GM21423 (cell line): ENCODE data around the gene PRAMEF5.
"Not testable (repeated sequence)": the region's sequence is repeated elsewhere in the genome, so short reads cannot be mapped to it uniquely, and the experiment has no call there.

ENCODE experiments used
- ATAC-seq: cut with Tn5 transposase; IDR thresholded peaks from one replicate; pipeline ENCODE4 v1.9.1; 2021; ENCODE audit warnings: mild to moderate bottlenecking, moderate library complexity; ENCODE audit not compliant: unreplicated experiment

PRAMEF5 gene

DNA sequence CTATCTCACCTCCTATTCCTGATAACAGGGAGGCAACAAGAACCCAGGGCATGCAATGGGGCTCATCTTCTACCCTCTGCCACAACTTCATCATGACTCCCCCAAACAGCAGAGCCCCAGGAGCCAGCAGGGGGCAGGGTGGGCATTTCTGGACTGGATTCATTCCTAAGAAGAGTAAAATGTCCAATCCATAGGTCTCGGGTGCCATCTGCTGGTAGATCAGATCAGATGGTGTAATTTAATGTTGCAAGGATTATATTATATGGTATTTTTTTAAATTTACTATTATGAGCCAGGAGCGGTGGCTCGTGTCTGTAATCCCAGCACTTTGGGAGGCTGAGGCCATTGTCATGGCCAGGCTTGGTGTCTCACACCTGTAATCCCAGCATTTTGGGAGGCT, 11.1 kb downstream of the PRAMEF5 start:
- ATAC-seq = not testable (repeated sequence)

- ATAC-seq = not testable (repeated sequence)
These were observed 23.0 kb downstream of the PRAMEF5 start for GRCh38 chr1:13277016-13277415.

DNA sequence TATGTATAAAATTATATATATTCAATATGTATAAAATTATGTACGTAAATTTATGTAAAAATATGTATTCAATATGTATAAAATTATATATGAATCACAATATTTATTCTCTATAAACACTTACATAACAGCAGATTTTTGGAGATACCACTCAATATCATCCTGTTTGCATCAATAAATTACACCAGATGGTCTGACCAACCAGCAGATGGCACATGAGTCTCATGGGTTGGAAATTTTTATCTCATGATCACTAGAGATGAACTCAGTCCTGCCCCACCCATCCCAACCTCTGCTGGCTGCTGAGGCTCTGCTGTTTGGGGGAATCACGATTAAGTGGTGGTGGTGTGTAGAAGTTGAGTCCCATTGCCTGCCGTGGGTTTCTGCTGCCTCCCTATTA, 25.6 kb downstream of the PRAMEF5 start:
- not testable (repeated sequence) for ATAC-seq

DNA sequence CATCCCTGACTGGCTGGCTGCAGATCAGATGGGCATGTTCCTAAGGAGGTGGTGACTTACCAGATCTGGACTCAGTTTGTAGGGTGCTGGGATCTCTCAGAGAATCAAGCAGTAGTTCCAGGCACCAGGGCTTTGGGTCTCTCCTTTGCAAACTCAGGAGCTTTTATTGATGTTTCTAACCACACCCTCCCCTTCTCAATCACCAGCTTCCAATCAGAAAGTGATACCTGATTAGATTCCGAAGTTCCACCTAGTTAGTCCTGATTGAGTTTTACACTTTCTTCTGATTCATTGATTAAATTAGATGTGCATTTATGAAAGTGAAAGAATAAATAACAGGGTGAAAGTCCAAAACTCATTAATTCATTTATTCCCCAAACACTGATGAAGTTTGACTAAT, 31.0 kb downstream of the PRAMEF5 start, which contains the start of gene PRAMEF8:
Gene PRAMEF8 (minus strand): TSS at position 101 of the 400 bp plus-strand sequence. CDS start 1,046 bp downstream, outside the sequence.
- not testable (repeated sequence) for ATAC-seq

- ATAC-seq = not testable (repeated sequence)
These were observed 35.0 kb downstream of the PRAMEF5 start for GRCh38 chr1:13289030-13289429.

DNA sequence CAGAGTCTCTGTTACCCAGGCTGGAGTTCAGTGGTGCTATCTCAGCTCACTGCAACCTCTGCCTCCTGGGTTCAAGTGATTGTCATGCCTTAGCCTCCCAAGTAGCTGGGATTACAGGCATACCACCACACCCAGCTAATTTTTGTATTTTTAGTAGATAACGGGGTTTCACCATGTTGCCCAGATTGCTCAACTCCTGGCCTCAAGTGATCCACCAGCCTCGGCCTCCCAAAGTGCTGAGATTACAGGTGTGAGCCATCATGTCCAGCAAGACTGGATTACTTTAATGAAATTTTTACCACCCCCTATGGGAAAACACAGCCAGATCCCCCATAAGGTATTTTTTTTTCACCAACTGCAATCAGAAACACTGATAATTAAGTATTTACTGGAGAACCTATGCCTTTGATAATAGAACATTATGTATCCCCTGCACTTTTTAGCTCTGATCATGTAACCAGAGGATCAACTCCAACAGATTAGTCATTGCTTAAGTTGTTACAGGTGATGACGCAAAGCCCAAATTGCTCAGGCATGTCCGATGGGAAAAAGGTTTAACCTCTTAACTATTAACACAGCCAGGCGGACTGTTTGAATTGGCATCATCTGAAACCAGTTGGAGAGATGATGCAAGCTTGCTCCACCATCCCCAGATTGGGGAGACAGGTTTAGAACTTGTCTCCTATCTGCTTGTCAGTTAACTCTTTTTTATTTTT, 43.4 kb downstream of the PRAMEF5 start:
- not testable (repeated sequence) for ATAC-seq

DNA sequence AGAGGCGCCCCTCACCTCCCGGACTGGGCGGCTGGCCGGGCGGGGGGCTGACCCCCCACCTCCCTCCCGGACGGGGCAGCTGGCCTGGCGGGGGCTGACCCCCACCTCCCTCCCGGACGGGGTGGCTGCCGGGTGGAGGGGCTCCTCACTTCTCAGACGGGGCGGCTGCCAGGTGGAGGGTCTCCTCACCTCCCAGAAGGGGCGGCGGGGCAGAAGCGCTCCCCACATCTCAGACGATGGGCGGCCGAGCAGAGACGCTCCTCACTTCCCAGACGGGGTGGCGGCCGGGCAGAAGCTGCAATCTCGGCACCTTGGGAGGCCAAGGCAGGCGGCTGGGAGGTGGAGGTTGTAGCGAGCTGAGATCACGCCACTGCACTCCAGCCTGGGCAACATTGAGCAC, 44.7 kb downstream of the PRAMEF5 start:
- not testable (repeated sequence) for ATAC-seq

DNA sequence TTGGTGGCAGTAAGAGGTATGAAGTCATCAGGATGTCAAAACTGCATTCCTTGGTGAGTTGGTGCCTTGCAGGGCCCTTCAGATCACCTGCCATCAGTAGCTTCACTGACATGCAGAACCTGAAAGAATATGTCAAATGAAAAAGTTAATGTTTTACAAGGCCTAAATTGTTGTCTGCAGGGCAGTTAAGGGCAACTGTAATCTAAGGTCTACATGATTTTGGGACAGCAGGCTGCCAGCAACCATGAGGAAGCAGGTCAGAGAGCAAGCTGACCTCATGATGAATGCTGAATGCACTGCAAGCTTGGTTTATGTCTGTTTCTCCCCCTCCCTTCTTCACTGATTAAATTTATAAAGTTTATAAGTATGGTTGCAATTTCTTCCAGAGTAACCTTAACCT, 48.2 kb downstream of the PRAMEF5 start:
- not testable (repeated sequence) for ATAC-seq

DNA sequence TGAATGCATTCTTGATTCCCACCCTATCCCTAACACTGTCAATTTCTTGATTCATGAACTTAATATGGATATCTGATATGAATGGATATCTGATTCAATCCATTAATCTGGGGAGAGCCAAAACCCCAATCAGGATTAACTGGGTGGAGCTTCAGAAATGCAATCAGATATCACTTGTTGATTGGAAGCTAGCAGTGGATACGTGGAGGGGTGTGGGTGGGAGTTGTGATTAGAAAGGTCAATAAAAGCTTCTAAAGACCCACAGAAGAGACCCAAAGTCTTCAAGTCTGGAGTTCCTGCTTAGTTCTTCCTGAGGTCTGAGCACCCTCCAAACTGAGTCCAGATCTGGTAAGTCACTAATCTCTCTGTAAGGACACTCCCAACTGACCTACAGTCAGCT, 49.2 kb downstream of the PRAMEF5 start, which contains the start of gene PRAMEF33:
Gene PRAMEF33 (plus strand): TSS at position 301 of the 400 bp plus-strand sequence. CDS start 2,416 bp downstream, outside the sequence.
- not testable (repeated sequence) for ATAC-seq
